Kidney epithelial cell (primary cell): Measurements from ENCODE around the gene GRB10. TPM values are rescaled to one million over a fixed set of nuclear protein-coding genes. Genes with fewer than 3 reads are reported as not detected.

ENCODE experiments used
- DNase-seq: peaks from one replicate; pipeline ENCODE4 v3.0.0-alpha.2; 2010; ENCODE audit warnings: low read depth
- H3K27me3 ChIP-seq: 2 replicates; pipeline ENCODE4 v1.6.0; 2011; ENCODE audit warnings: low read length; ENCODE audit not compliant: control insufficient read depth, insufficient read depth
- H3K36me3 ChIP-seq: 2 replicates; pipeline ENCODE4 v1.5.1; 2011; ENCODE audit warnings: low read length; ENCODE audit not compliant: control insufficient read depth, insufficient read depth
- H3K4me3 ChIP-seq: 2 replicates; pipeline ENCODE4 v1.5.1; 2011; ENCODE audit warnings: low read depth, mild to moderate bottlenecking, control low read depth, low read length
- total RNA-seq: library from RNA; depleted of rRNA; stranded (reverse); fragments of >200 nt; gene quantifications from 2 replicates; pipeline ENCODE4 v1.2.3, GENCODE V29; 2015
- TF ChIP-seq, protein P1 (sequence below): IDR thresholded peaks from 2 replicates; pipeline ENCODE4 v1.5.1; 2011; ENCODE audit warnings: mild to moderate bottlenecking, moderate library complexity, low read length, control low read depth, inconsistent platforms; ENCODE audit not compliant: insufficient read depth, poor library complexity, severe bottlenecking

Gene GRB10
- total RNA-seq, 1 donor from 2014 or later = 86.3 TPM

DNA sequence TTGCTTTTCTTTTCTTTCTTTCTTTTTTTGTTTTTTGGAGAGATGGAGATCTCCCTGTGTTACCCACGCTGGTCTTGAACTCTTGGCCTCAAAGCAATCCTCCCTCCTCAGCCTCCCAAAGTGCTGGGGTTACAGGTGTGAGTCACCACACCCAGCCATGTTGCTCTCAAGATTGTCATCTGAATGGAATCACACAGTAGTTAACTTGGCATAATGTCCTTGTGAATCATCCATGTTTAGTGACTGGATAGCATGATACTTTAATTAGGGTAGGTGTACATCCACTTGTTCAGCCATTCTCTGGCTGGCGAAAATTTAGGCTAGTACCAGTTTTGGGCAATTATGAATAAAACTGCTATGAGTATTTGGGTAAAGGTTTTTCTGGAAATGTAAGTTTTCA lies 15.4 kb upstream of the GRB10 start:
- Histone ChIP-seq H3K36me3 (no peaks in the 10 kb centered on the region), H3K27me3 (no peaks in the 10 kb centered on the region), H3K4me3 (no peak overlapping the region)
- TF ChIP-seq, protein P1, sequence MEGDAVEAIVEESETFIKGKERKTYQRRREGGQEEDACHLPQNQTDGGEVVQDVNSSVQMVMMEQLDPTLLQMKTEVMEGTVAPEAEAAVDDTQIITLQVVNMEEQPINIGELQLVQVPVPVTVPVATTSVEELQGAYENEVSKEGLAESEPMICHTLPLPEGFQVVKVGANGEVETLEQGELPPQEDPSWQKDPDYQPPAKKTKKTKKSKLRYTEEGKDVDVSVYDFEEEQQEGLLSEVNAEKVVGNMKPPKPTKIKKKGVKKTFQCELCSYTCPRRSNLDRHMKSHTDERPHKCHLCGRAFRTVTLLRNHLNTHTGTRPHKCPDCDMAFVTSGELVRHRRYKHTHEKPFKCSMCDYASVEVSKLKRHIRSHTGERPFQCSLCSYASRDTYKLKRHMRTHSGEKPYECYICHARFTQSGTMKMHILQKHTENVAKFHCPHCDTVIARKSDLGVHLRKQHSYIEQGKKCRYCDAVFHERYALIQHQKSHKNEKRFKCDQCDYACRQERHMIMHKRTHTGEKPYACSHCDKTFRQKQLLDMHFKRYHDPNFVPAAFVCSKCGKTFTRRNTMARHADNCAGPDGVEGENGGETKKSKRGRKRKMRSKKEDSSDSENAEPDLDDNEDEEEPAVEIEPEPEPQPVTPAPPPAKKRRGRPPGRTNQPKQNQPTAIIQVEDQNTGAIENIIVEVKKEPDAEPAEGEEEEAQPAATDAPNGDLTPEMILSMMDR = no peak
- DNase-seq = no peak

DNA sequence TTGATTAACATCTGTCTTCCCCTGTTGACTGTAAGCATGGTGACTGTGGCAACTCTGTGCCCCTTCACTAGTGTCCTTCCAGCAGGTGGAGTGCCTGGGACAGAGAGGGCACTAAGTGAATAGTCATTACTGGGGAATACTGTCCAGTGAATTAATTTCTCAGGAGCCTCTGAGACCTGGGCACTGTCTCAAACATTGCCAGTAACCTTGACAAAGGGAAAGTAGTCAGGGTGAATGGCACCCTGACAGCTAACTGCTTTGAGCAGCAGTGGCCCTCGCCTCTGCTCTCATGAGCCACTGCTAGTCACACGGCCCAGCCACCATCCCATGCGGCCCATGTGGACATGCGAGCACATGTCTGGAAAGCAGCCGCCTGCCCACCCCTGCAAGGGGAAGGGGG lies 13.1 kb upstream of the GRB10 start:
- H3K36me3 ChIP-seq = no peaks in the 10 kb centered on the region
- no peak overlapping the region for H3K4me3 ChIP-seq
- no peaks in the 10 kb centered on the region for H3K27me3 ChIP-seq
- TF ChIP-seq, protein P1 = peak; percentile 26
- no peak for DNase-seq

DNA sequence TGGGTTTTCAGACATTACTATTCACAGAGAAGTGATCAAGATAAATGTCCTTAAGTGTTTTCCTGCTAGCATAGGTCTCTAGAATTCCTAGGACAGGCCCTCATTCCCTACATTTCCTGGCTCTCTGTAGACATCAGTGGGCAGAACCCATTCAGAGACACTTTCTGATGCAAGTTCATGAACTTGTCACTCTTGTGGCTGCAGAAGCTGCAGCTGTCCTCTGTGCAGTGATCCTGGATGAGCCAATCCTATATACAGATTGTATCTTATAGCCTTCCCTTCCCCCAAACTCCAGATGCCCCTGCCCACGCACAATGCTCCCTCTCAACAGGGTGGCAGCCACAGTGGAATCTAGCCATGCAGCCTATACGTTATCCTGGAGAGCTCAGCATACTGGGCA lies 12.6 kb upstream of the GRB10 start:
- H3K36me3 ChIP-seq = no peaks in the 10 kb centered on the region
- H3K27me3 ChIP-seq = no peaks in the 10 kb centered on the region
- no peak for DNase-seq
- H3K4me3 ChIP-seq = no peak overlapping the region
- TF ChIP-seq, protein P1 = no peak

DNA sequence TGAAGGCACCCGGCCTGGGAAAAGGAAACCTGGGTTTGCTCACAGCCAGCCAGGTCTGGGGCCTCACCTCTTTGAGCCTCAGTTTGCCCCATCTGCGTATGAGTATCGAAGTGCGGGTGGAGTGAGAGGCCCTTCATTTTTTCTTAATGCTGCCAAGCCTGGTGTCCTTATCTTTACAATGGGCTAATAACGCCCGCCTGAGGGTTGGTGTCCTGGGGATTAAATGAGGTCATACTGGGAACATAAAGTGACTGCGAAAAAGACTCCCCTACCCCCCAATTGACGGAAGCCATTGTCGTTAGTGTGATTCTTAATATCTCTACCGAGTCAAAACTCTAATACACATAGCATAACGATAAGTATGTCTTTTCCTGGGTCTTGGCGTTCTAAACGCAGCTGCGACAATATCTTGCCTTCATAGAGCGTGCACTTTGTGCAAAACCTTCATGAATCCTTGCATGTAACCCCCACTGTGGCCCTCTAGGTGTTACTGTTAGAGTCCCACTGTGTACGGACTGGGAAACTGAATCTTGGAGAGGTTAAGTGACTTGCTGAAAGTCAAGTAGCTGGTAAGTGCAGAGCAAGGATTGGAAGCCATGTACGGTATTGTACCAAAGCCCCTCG lies 11.4 kb upstream of the GRB10 start:
- H3K36me3 ChIP-seq = no peaks in the 10 kb centered on the region
- H3K4me3 ChIP-seq = peak overlapping the region; percentile 47
- no peaks in the 10 kb centered on the region for H3K27me3 ChIP-seq
- TF ChIP-seq, protein P1 = no peak
- DNase-seq = no peak

DNA sequence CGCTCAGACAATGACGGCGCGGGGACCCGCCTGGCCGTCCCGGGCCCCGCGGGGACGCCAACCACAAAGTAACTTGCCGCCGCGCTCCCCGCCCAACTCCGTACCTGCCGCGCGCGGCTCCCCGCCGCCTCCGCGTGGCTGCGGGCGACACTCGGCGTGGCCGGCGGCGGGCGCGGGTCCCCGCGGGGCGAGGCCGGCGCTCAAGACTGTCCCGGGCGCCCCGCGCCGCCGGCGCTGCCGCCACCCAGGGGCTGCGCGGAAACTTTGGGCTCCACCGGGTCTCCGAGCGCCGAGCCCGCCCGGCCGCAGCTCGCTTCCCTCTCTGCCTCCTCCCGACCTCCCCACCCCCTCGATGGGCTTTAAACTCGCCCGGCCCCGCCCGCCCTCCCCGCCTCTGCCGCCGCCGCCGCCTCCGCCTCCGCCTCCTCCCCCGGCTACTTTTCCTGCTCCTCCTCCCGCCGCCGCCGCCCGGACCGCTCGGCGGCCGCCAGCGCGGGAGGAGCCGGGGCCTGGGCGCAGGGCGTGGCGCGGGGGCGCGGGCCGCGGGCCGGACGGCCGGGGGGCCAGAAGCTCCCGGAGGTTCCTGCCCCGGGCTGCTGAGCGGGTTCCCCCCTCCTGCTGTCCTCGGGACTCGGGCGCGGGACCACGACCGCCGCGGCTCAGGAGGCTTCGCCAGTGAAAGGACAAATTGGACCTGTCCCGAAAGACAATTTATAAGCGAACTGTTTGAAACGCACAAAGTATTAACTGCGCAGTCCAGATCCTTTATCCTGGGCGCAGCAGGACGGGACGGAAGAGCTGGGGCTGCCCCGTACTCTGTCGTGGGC lies 10.6 kb upstream of the GRB10 start:
- TF ChIP-seq, protein P1 = no peak
- Histone ChIP-seq H3K27me3 (no peaks in the 10 kb centered on the region), H3K4me3 (peak overlapping the region; percentile 65), H3K36me3 (no peaks in the 10 kb centered on the region)
- no peak for DNase-seq
